Stimulated activated CD4-positive, alpha-beta T cell treated with anti-CD3 and anti-CD28 coated beads, Interleukin-2, amount 100 ng/mL, for 48 hours (primary cell): Measurements from ENCODE around the gene SMAD6.

ENCODE experiments used
- DNase-seq, 2 donors: peaks; one replicate each; pipeline ENCODE4 v3.0.0-alpha.2; 2020

Gene SMAD6

DNA sequence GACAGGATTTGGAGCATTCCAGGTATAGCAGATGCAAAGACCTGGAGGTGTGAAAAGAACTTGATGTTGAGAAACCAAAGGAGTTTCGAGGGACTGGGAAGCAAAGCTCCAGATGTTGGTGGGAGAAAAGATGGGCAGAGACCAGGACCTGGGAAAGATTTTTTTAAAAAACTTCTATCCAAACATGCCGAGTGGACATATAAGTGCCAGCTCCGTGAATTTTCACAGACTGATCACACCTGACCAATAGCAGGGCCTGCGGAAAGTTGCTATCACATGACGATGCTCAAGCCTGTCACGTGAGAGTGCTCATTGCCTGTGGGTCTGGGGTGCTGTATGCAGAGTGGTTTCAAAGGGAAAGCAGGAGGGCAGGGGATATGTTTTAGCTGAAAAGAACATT lies 19.9 kb downstream of the SMAD6 start:
- DNase-seq: no peak

DNA sequence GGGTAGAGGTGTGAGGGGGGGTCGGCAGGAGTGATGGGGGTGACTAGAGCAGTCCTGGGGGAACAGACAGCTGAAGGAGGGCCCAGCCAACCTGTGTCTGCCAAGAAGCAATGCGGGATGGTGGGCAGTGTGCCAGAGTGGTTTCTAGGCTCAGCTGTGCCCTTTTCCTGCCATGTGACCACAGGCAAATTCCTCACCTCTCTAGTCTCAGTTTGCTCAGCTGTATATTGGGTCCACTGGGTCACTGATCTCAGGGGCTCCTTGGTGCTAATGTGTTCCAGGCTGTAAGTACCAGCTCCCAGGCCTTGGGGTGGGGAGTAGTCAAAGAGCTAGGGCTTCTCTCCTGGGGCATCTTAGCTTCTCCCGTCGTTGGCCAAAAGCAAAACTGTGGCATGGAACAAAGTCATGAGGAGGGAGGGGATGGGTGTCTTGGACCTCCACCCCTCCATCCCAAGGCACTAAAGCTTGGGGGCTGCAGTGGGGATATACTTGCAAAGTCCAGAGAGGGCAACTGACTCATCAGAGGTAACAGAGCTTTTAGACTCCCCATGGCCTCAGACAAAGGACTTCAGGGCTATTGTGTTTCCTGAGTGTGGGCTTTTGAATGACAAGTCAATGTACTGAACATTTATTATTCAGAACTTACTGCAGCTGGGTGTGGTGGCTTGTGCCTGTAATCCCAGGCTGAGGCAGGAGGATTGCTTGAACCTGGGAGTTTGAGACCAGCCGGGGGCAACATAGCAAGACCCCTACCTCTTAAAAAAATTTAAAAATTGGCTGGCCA lies 20.9 kb downstream of the SMAD6 start:
- no peak for DNase-seq

GRCh38 chr15:66723826-66724731 lies 22.0 kb downstream of the SMAD6 start:
- DNase-seq: no peak

DNA sequence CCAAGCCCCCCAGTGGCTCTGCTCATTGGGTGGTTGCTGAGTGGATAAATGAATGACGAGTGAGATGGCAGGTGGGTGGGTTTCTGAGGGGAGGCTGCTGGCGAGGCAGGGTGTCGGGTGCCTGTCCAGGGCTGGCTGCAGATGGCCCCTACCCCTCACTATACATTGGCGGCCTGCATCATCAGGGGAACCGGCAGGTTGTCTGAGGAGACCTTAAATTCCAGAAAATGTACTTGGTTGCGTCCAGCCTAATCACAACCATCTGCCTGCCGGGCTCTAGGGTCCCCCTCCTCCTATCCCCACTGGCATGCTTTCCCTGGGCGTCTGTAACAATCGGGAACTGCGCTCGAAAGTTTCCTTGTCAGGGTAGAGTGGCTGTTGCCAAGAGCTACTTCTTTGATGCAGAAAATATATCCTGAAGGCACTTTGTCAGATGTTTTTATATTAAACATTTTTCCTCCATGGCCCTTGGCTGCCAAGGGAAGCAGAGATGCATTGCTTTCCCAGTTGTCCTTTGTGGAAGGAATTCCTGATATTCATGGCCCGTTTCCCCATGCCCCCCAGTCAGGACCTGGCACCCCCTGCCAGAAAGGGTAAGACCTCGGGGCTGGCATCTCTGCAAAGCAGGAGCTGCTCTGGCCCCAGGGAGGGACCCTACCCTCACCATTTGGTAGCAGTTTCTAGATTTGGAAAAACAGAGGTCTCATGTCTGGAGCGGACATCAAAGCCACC lies 22.9 kb downstream of the SMAD6 start:
- no peak for DNase-seq

GRCh38 chr15:66725464-66725785 lies 23.4 kb downstream of the SMAD6 start:
- no peak for DNase-seq

DNA sequence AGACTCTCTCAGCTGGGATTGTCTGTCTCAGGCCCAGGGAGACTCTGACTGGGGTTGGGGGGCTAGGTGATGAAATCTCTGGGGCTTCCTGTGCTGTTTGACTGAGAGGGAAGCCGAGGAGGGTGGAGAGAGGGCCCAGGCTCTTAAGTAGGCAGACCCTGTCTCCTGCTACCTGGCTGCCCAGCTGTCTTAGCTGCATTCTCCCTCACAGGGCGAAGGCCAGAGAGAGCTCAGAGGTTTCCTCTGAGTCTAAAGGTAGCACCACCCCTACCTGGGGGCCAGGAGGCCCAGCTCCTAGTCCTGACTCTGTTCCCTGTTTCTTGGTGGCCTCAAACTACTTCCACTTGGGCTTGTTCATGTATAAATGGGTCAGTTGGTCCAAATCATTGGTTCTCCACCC lies 24.4 kb downstream of the SMAD6 start:
- no peak for DNase-seq

GRCh38 chr15:66729331-66729951 lies 27.4 kb downstream of the SMAD6 start:
- no peak for DNase-seq

DNA sequence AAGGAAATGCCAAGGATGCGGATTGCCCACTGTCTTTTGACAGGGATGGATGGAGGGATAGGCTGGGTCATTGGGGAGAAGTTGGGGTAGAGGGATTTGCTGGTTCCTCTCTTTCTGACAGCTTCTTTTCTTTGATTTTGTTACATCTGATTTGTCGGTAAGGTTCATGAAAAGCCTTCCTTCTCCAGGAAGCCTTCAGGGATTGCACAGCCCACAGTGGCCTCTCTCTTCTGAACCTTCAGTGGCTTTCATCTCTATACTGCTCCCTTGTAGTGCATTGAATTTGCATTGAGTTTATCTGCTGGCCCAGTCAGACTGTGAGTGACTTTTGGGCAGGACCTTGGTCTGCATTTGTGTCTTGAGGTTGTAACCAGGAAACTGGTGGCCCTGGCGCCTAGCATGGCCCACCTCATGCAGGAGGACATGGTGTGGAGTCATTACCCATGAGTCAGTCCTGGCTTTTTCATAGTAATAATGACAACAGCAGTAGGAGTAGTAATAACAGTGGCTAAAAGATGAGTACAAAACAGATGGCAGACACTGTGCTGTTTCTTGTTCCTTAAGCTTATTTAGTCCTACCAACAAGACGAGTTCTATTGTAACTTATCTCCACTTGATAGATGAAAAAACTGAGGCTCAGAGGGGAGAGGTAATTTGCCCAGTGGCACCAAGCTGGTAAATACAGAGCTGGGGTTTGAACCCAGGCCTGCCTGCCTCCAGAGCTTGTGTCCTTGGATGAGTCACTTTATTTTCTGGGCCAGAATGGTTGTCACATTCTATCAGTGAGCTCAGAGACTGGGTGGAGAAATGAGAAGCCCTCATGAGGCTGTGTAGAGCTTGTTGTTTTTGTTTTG lies 28.4 kb downstream of the SMAD6 start:
- DNase-seq: no peak

- DNase-seq: no peak
These were observed 31.9 kb downstream of the SMAD6 start for GRCh38 chr15:66733976-66734375.

- DNase-seq: no peak
These were observed 33.2 kb downstream of the SMAD6 start for GRCh38 chr15:66734961-66735908.

- DNase-seq: no peak
These were observed 33.9 kb downstream of the SMAD6 start for GRCh38 chr15:66735909-66736305.

- no peak for DNase-seq
These were observed 35.4 kb downstream of the SMAD6 start for GRCh38 chr15:66737243-66738010.

- no peak for DNase-seq
These were observed 36.1 kb downstream of the SMAD6 start for GRCh38 chr15:66738116-66738515.

GRCh38 chr15:66738595-66738994 lies 36.6 kb downstream of the SMAD6 start:
- DNase-seq: no peak

DNA sequence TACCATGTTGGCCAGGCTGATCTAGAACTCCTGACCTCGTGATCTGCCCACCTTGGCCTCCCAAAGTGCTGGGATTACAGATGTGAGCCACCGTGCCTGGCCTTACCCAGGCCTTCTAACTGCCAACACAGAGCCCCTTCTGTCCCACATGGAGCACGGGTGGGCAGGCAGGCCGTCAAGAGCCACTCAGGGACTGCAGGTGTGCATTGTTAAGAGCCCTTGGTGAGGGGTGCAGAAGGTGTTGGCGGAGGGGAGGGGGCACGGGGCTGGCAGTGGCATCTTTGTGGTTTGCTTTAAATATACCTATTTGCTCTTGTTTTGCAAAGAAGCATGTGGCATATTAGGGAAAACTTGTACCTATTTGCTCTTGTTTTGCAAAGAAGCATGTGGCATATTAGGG lies 37.3 kb downstream of the SMAD6 start:
- DNase-seq: no peak

DNA sequence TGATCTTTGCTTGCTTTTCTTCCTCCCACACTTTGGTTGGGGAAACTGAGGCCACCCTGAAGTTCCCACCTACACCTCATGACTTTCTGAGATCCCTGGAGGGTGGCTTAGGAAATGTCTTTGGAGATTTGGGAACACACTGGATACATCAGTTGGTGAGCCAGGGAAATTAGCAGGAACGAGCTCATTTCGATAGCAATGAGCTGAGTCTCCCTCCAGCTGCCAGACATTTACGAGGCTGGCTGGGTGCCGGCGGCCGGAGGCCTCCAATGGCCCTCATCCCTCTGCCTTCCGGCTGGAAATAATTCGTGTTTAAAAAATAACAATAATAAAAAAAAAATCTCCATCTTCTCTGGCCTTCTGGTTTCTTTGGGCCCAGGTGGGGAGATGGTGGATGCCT lies 38.8 kb downstream of the SMAD6 start:
- no peak for DNase-seq

GRCh38 chr15:66741646-66742045 lies 39.6 kb downstream of the SMAD6 start:
- no peak for DNase-seq

DNA sequence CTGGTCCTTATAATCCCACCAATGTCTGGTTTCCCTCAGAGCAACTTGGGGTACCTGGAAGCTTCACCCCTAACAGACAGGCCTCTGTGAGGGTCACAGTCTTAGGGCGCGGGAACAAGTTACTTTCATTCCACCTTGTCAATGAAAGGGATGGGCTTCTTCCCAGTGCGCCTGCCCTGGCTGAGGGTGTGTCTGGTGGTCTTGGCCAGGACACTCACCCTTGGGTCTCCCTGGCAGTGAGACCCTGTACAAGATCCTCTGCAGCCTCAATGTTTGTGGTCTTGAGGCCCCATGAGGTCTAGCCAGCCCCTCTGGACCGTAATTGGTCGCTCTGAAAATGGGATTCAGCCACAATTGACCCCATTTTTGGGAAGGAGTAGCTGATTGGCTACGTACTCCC lies 40.2 kb downstream of the SMAD6 start:
- no peak for DNase-seq

DNA sequence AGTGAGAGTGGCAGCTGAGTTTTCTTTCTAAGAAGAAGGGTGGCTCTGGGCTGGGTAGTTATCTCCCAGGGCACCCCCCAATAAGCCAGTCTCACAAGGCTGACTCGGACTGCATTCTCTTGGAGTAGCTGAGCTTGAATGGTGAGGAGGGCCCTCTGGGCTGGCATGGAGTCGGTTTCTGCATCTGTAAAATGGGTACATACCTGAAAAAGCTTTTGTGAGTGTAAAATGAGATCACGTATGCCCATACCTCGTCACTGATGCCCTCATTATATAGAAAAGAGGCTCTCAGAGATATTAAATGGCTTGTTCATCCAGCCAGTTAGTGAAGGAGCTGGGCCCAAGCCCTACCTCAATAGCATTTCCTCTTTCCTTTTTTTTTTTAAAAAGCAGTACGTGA lies 41.2 kb downstream of the SMAD6 start:
- DNase-seq: no peak
